Measurements from ENCODE around the gene PI4KB.

DNA sequence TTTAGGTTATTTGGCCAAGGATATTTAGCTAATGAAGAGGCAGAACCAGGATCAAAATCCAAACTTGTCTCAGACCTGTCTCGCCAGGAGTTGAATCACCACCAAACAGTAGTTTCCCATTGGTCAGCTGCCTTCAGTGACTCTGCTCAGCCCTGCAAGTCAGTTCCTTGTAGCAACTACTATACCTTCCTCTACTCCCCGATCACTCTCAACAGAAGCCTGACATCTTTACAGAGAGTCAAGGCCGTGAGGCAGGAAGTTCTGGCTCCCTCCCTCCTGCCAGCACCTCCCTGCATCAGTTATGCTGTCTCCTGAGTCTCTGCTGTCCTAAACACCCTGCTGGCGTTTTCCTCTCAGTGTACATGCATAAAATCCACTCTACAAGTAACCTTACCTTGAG is 59.5 kb downstream of the PI4KB start:
- TF ChIP-seq, protein P1, sequence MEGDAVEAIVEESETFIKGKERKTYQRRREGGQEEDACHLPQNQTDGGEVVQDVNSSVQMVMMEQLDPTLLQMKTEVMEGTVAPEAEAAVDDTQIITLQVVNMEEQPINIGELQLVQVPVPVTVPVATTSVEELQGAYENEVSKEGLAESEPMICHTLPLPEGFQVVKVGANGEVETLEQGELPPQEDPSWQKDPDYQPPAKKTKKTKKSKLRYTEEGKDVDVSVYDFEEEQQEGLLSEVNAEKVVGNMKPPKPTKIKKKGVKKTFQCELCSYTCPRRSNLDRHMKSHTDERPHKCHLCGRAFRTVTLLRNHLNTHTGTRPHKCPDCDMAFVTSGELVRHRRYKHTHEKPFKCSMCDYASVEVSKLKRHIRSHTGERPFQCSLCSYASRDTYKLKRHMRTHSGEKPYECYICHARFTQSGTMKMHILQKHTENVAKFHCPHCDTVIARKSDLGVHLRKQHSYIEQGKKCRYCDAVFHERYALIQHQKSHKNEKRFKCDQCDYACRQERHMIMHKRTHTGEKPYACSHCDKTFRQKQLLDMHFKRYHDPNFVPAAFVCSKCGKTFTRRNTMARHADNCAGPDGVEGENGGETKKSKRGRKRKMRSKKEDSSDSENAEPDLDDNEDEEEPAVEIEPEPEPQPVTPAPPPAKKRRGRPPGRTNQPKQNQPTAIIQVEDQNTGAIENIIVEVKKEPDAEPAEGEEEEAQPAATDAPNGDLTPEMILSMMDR (IDR thresholded peaks at IDR 0.05), result no peak
- no peak for TF ChIP-seq ZFX (IDR thresholded peaks at IDR 0.05; ENCODE audit: borderline replicate concordance)

Data from 22Rv1 (cell line).